Gastroesophageal sphincter (tissue), 3 donors: ENCODE results near the gene FAM13C.

Experiments used
- CTCF ChIP-seq, 4 experiments: fragments of 200-600 bp in 2 of 4; fragments of 450-650 bp in 2 of 4; sonication (generic) in 1 of 4; IDR thresholded peaks; one replicate each; pipeline ENCODE4 v1.5.1; 2017 to 2019; ENCODE audit warnings: antibody characterized with exemption in 4 of 4, mild to moderate bottlenecking in 2 of 4, moderate library complexity in 2 of 4
- POLR2A ChIP-seq, 2 donors: fragments of 450-650 bp; IDR thresholded peaks; one replicate each; pipeline ENCODE4 v1.6.1; 2017; ENCODE audit warnings: antibody characterized with exemption in 2 of 2, mild to moderate bottlenecking in 2 of 2, moderate library complexity in 1 of 2

- no peak for TF ChIP-seq POLR2A (IDR thresholded peaks at IDR 0.05)
- TF ChIP-seq CTCF (IDR thresholded peaks at IDR 0.05): no peak
These were observed 22.1 kb downstream of the FAM13C start for GRCh38 chr10:59340285-59340684.
